ENCODE results near the gene APOL3.

Gene APOL3

GRCh38 chr22:36135306-36135980 is 25.1 kb downstream of the APOL3 start:
- Histone ChIP-seq H3K36me3 (ENCODE audit: control insufficient read depth in 2 of 2, insufficient read depth in 2 of 2, low read length in 2 of 2) (peaks cover 0 to under 1% of the 10 kb centered on the region in 2 donors), H3K4me1 (ENCODE audit: control insufficient read depth, insufficient read depth, low read length) (peaks cover 4% of the 10 kb centered on the region), H3K4me3 (ENCODE audit: low read length in 2 of 2) (no peak overlapping the region), H3K27me3 (ENCODE audit: control insufficient read depth in 1 of 2, insufficient read depth in 2 of 2, low read length in 2 of 2) (no peaks in the 10 kb centered on the region), H3K9ac (ENCODE audit: low read length in 2 of 2) (no peak overlapping the region), H3K9me3 (ENCODE audit: control insufficient read depth in 2 of 2, low read length in 2 of 2) (no peaks in the 10 kb centered on the region), H3K27ac (ENCODE audit: low read length) (no peak overlapping the region)

DNA sequence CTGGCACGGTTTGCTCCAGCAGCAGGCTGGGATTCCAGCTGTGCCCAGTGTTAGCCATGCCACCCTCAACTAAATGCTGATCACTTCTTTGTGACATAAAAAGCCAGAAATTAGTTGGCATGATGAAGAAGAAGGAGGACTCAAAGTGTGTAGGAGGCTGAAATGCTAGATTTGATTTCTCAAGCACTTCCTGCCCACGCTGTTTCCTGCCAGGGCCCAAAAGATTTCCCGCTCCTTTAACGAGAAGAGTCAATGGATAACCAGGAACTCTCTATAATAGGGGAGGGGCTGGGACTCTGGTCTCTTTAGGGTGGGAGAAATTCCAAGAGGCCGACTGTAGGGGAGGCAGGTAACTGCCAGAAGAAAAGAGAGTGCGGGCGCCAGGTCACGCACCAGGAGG is 26.4 kb downstream of the APOL3 start:
- H3K4me1 ChIP-seq (ENCODE audit: control insufficient read depth, insufficient read depth, low read length), result peaks cover 4% of the 10 kb centered on the region
- H3K36me3 ChIP-seq (ENCODE audit: control insufficient read depth in 2 of 2, insufficient read depth in 2 of 2, low read length in 2 of 2), result no peaks in the 10 kb centered on the region
- H3K27me3 ChIP-seq (ENCODE audit: control insufficient read depth in 1 of 2, insufficient read depth in 2 of 2, low read length in 2 of 2), result no peaks in the 10 kb centered on the region
- no peak overlapping the region for H3K9ac ChIP-seq (ENCODE audit: low read length in 2 of 2)
- no peaks in the 10 kb centered on the region for H3K9me3 ChIP-seq (ENCODE audit: control insufficient read depth in 2 of 2, low read length in 2 of 2)
- no peak overlapping the region for H3K4me3 ChIP-seq (ENCODE audit: low read length in 2 of 2)
- H3K27ac ChIP-seq (ENCODE audit: low read length), result no peak overlapping the region

GRCh38 chr22:36131907-36132306 is 28.6 kb downstream of the APOL3 start:
- Histone ChIP-seq H3K36me3 (ENCODE audit: control insufficient read depth in 2 of 2, insufficient read depth in 2 of 2, low read length in 2 of 2) (no peaks in the 10 kb centered on the region), H3K27me3 (ENCODE audit: control insufficient read depth in 1 of 2, insufficient read depth in 2 of 2, low read length in 2 of 2) (peaks cover 0 to 2% of the 10 kb centered on the region in 2 donors), H3K4me3 (ENCODE audit: low read length in 2 of 2) (no peak overlapping the region), H3K4me1 (ENCODE audit: control insufficient read depth, insufficient read depth, low read length) (peaks cover 4% of the 10 kb centered on the region), H3K27ac (ENCODE audit: low read length) (no peak overlapping the region), H3K9ac (ENCODE audit: low read length in 2 of 2) (no peak overlapping the region), H3K9me3 (ENCODE audit: control insufficient read depth in 2 of 2, low read length in 2 of 2) (no peaks in the 10 kb centered on the region)

- H3K36me3 ChIP-seq (ENCODE audit: control insufficient read depth in 2 of 2, insufficient read depth in 2 of 2, low read length in 2 of 2), result no peaks in the 10 kb centered on the region
- no peak overlapping the region for H3K4me3 ChIP-seq (ENCODE audit: low read length in 2 of 2)
- no peaks in the 10 kb centered on the region for H3K4me1 ChIP-seq (ENCODE audit: control insufficient read depth, insufficient read depth, low read length)
- peaks cover 0 to 2% of the 10 kb centered on the region in 2 donors for H3K27me3 ChIP-seq (ENCODE audit: control insufficient read depth in 1 of 2, insufficient read depth in 2 of 2, low read length in 2 of 2)
- H3K27ac ChIP-seq (ENCODE audit: low read length), result no peak overlapping the region
- no peaks in the 10 kb centered on the region for H3K9me3 ChIP-seq (ENCODE audit: control insufficient read depth in 2 of 2, low read length in 2 of 2)
- no peak overlapping the region for H3K9ac ChIP-seq (ENCODE audit: low read length in 2 of 2)
Measured at GRCh38 chr22:36129486-36130388, 30.8 kb downstream of the APOL3 start.

DNA sequence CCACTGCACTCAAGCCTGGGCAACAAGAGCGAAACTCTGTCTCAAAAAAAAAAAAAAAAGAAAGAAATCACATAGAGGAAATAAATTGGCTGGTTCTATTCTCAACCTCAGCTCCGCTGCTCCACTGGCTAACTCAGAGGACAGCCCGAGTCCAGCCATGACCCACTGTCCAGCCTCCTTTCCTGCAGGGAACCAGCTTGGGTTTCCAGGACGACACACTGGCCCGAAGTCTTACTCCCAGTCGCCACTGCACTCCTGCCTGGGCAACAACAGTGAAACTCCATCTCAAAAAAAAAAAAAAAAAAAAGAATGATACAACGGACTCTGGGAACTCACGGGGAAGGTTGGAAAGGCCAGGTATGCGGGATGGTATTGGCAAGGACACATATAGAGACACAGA is 31.5 kb downstream of the APOL3 start:
- Histone ChIP-seq H3K4me3 (ENCODE audit: low read length in 2 of 2) (no peak overlapping the region), H3K4me1 (ENCODE audit: control insufficient read depth, insufficient read depth, low read length) (peaks cover 5% of the 10 kb centered on the region), H3K9ac (ENCODE audit: low read length in 2 of 2) (no peak overlapping the region), H3K9me3 (ENCODE audit: control insufficient read depth in 2 of 2, low read length in 2 of 2) (no peaks in the 10 kb centered on the region), H3K27ac (ENCODE audit: low read length) (no peak overlapping the region), H3K36me3 (ENCODE audit: control insufficient read depth in 2 of 2, insufficient read depth in 2 of 2, low read length in 2 of 2) (no peaks in the 10 kb centered on the region), H3K27me3 (ENCODE audit: control insufficient read depth in 1 of 2, insufficient read depth in 2 of 2, low read length in 2 of 2) (peaks cover 0 to 2% of the 10 kb centered on the region in 2 donors)

DNA sequence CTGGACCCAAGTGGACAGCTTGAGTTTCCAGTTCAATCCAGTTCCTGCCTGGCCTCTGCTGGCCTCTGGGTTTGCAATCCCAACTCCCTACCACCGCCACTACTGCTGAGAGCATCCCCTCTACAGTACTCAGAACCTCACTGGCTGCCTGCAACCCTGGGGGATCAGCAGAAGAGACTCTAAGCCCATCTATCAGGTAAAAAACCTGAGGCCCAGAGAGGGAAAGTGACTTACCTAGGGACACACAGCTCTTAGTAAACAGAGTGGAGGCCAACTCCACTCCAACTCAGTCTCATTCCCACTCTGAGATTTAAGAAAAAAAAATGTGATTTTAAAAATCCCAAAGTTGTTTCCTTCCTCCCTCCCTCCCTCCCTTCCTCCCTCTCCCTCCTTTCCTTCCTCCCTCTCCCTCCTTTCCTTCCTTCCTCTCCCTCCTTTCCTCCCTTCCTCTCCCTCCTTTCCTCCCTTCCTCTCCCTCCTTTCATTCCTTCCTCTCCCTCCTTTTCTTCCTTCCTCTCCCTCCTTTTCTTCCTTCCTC is 34.5 kb downstream of the APOL3 start:
- Histone ChIP-seq H3K4me3 (ENCODE audit: low read length in 2 of 2) (no peak overlapping the region), H3K9ac (ENCODE audit: low read length in 2 of 2) (no peak overlapping the region), H3K4me1 (ENCODE audit: control insufficient read depth, insufficient read depth, low read length) (peaks cover 7% of the 10 kb centered on the region), H3K9me3 (ENCODE audit: control insufficient read depth in 2 of 2, low read length in 2 of 2) (no peaks in the 10 kb centered on the region), H3K27me3 (ENCODE audit: control insufficient read depth in 1 of 2, insufficient read depth in 2 of 2, low read length in 2 of 2) (peaks cover 0 to 2% of the 10 kb centered on the region in 2 donors), H3K36me3 (ENCODE audit: control insufficient read depth in 2 of 2, insufficient read depth in 2 of 2, low read length in 2 of 2) (no peaks in the 10 kb centered on the region), H3K27ac (ENCODE audit: low read length) (no peak overlapping the region)

DNA sequence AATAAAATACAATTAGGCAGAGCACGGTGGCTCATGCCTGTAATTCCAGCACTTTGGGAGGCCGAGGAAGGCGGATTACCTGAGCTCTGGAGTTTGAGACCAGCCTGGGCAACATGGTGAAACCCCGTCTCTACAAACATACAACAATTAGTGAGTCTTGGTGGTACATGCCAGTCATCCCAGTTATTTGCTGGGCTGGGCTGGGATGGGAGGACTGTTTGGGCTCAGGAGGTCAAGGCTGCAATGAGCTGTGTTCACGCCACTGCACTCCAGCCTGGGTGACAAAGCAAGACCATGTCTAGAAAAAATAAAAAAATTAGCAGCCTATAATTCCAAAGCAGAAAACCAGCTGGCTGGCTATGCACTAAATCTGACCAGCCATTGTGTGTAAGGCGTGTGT is 35.1 kb downstream of the APOL3 start:
- no peak overlapping the region for H3K27ac ChIP-seq (ENCODE audit: low read length)
- no peak overlapping the region for H3K9ac ChIP-seq (ENCODE audit: low read length in 2 of 2)
- H3K27me3 ChIP-seq (ENCODE audit: control insufficient read depth in 1 of 2, insufficient read depth in 2 of 2, low read length in 2 of 2), result peaks cover 0 to 2% of the 10 kb centered on the region in 2 donors
- no peaks in the 10 kb centered on the region for H3K9me3 ChIP-seq (ENCODE audit: control insufficient read depth in 2 of 2, low read length in 2 of 2)
- no peak overlapping the region for H3K4me3 ChIP-seq (ENCODE audit: low read length in 2 of 2)
- no peaks in the 10 kb centered on the region for H3K36me3 ChIP-seq (ENCODE audit: control insufficient read depth in 2 of 2, insufficient read depth in 2 of 2, low read length in 2 of 2)
- peaks cover 7% of the 10 kb centered on the region for H3K4me1 ChIP-seq (ENCODE audit: control insufficient read depth, insufficient read depth, low read length)

- Histone ChIP-seq H3K9me3 (ENCODE audit: control insufficient read depth in 2 of 2, low read length in 2 of 2) (no peaks in the 10 kb centered on the region), H3K4me1 (ENCODE audit: control insufficient read depth, insufficient read depth, low read length) (peaks cover 7% of the 10 kb centered on the region), H3K27me3 (ENCODE audit: control insufficient read depth in 1 of 2, insufficient read depth in 2 of 2, low read length in 2 of 2) (peaks cover 0 to 2% of the 10 kb centered on the region in 2 donors), H3K27ac (ENCODE audit: low read length) (peak overlapping the region; percentile 18), H3K4me3 (ENCODE audit: low read length in 2 of 2) (no peak overlapping the region), H3K36me3 (ENCODE audit: control insufficient read depth in 2 of 2, insufficient read depth in 2 of 2, low read length in 2 of 2) (no peaks in the 10 kb centered on the region), H3K9ac (ENCODE audit: low read length in 2 of 2) (peak overlapping the region in 1 of 2 donors; percentile 21)
Measured at GRCh38 chr22:36124666-36125065, 35.9 kb downstream of the APOL3 start.

DNA sequence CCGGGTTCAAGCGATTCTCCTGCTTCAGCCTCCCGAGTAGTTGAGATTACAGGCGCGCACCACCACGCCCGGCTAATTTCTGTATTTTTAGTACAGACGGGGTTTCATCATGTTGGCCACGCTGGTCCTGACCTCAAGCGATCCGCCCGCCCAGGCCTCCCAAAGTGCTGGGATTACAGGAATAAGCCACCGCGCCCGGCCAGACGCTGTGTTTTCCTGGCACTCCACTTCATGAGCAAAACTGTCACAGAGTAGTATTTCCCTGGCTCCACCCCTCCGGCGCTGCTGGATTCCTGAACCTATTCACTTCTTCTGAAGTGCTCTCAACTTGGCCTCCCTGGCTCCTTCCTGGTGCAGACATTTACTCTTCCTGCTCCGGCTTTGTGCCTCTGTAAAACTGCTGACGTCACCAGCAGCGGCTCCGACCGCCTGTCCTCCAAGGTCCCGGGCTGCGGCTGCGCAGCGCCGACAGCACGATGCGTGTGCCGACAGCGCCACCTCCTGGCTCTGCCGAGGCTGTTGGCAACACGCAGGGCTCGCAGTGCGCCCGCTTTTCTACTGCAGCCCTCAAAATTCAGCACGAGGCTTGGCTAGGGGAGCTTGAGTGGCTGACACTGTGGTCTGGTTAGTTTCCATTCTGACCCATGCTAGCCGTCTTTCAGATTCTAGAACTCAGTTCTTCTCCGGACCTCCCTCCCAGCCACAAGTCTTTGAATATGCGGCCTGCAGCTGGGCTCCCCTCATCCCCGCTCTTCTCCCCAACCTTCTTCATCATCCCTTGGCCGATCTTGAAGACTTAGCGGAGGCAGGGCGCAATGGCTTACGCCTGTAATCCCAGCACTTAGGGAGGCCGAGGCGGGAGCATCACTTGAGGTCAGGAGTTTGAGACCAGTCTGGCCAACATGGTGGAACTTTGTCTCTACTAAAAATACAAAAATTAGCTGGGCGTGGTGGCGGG is 36.6 kb downstream of the APOL3 start:
- Histone ChIP-seq H3K4me3 (ENCODE audit: low read length in 2 of 2) (peak overlapping the region; percentile 43 to 65), H3K4me1 (ENCODE audit: control insufficient read depth, insufficient read depth, low read length) (peaks cover 7% of the 10 kb centered on the region), H3K36me3 (ENCODE audit: control insufficient read depth in 2 of 2, insufficient read depth in 2 of 2, low read length in 2 of 2) (no peaks in the 10 kb centered on the region), H3K9me3 (ENCODE audit: control insufficient read depth in 2 of 2, low read length in 2 of 2) (no peaks in the 10 kb centered on the region), H3K27ac (ENCODE audit: low read length) (peak overlapping the region; percentile 74), H3K27me3 (ENCODE audit: control insufficient read depth in 1 of 2, insufficient read depth in 2 of 2, low read length in 2 of 2) (peaks cover 0 to 2% of the 10 kb centered on the region in 2 donors), H3K9ac (ENCODE audit: low read length in 2 of 2) (peak overlapping the region; percentile 62)

Data from stomach smooth muscle (tissue), 2 donors.